Raji (cell line): ENCODE data around the gene HOXA10.

Source experiments
- POLR2A ChIP-seq: IDR thresholded peaks from 2 replicates; pipeline ENCODE4 v1.6.1; 2011; ENCODE audit warnings: low read depth, low read length, control low read depth; ENCODE audit not compliant: insufficient read depth

HOXA10 gene

GRCh38 chr7:27124902-27125689, 49.0 kb downstream of the HOXA10 start:
- TF ChIP-seq POLR2A: no peak

GRCh38 chr7:27124096-27124901, 49.8 kb downstream of the HOXA10 start:
- TF ChIP-seq POLR2A: no peak

DNA sequence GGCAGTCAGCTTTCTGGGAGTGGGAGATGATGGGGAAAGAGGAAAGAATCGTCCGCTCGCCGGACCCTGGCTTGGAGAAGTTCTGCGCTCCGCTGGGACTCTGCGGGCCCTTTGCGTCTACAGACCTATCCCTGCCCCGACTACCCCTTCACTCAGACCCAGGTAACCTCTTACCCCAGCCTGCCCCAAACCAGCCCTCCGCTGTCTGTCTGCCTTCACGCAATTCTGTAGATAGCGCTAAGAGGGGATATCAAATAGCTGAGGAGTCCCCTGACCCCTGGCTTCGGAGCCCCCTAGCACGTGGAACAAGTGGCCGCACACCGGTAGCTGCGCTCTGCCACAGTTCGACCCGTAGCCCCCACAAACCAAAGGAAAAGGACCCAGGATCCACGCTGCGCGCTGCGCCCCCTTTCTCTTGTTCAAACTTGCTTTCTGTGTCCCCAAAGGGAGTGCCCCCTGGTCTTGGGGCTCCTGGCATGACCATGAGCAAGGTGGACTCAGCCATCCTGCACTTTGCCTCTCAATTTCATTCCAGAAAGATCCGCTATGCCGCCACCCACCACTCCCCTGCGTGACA, 50.6 kb downstream of the HOXA10 start:
- no peak for TF ChIP-seq POLR2A

DNA sequence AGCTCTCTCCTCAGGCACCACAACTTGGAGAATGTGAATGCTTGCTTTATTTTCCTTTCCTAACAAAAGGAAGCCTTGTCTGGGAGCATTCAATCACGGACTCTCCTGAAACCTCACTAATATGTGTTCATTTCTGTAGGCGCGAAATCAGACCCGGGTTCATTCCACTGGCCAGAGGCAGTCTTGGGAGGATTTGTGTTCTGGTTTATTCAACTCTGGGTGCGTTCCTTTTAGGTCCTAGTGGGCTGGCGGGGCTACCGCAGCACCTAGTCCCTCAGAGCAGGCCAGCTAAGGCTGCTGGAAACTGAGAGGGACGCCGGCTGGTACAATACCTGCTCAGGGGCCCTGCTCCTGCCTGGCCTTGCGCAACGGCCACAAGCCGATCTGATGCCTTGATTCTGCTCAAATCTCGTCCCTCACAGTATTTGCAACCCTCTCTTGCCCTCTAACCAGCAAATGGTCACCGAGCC, 51.1 kb downstream of the HOXA10 start:
- TF ChIP-seq POLR2A: no peak

DNA sequence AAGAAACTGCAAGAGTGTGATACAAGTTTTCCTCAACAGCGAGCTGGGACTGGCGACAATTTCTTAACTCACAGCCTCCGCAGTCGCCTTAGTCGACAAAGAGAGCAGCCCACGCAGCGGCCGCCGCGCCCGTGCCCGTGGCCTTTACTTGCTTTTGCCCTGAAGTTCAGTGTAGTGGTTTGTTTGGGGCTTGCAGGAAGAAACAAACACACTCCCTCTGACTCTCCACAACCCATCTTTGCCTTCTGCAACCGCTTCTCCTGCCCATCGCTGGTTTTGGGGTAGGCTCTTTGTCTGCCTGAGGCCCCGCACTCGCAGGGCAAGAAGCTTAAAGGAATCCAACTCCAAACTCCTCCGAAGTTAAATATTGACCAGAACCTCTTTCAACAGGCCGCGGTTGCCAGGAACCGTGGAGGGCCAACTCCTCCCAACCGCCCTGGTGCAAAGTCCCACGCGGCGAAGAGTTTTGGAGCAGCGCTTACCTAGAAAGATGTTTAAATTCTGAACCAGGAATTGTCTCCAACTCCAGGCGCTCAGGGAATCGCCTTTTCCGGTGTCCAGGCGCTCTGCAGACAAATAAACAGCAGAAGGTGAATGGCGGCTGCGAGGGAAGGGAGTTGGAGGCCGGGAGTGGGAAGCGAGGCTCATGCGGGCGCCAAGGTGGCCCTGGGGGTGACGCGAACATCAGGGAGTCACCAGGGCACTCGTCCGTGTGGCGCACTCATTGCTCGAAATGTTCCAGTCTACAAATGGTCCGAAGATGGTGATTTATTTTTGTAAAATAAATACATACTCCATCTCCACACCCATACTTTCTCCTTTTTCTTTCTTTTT, 51.8 kb downstream of the HOXA10 start:
- no peak for TF ChIP-seq POLR2A

GRCh38 chr7:27121684-27122076, 52.4 kb downstream of the HOXA10 start:
- no peak for TF ChIP-seq POLR2A
